GM21447 (cell line): ENCODE results near the gene B3GNT4.
A peak's percentile ranks its signal among the peaks of the same experiment; 100 is the strongest.
"Not testable (repeated sequence)": the region's sequence is repeated elsewhere in the genome, so short reads cannot be mapped to it uniquely, and the experiment has no call there.

ENCODE experiments used
- ATAC-seq: cut with Tn5 transposase; IDR thresholded peaks from one replicate; pipeline ENCODE4 v1.9.1; 2021; ENCODE audit not compliant: unreplicated experiment

B3GNT4 gene

DNA sequence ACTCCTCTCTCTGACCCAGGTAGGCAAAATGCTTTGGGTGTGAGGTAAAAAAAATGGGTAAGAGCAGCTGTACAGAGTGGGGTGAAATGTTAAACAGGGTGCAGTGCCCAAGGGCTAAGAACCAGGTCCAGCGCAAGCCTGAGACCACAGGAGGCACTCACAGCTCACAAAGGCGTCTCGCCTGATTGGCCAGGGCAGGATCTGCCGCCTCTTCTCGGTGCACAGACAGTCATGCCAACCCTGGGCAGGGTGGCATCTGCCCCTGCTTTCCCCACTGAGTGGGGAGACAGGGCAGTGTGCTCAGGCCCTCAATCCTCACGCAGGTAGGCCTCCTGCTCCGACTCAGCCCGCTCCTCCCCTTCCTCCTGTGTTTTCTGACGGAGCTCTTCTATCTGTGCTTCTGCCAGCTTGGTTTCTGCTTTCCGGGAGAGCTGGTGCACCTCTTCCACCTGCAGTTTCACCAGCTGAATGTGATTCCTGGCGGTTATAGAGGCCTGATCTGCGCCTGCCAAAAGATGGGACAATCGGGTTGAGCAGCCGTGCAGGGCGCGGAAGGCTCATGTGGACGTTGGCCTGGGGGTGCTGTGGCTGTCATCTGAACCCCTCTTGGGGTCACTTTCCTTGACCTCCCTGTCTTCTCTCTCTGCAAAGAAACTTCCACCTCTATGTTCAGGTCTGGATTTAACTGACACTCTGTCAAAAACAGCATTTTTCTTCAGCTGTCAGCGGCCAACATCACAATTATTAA is 4.7 kb downstream of the B3GNT4 start:
- no peak for ATAC-seq

DNA sequence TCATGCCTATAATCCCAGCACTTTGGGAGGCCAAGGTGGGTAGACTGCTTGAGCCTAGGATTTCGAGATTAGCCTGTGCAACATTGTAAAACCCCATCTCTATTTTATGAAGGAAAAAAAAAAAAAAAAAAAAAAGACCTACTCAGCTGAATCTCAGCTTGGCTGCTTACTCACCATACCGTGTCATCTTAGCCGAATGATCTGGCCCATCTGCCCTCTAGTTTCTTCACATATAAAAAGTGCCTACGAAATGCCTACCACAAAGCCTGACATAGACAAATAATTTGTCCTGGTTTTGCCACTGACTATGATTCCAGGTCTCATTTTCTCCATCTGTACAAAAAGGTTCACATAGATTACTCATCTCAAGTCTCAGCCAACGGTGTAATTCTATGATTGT is 12.3 kb downstream of the B3GNT4 start:
- ATAC-seq: no peak

DNA sequence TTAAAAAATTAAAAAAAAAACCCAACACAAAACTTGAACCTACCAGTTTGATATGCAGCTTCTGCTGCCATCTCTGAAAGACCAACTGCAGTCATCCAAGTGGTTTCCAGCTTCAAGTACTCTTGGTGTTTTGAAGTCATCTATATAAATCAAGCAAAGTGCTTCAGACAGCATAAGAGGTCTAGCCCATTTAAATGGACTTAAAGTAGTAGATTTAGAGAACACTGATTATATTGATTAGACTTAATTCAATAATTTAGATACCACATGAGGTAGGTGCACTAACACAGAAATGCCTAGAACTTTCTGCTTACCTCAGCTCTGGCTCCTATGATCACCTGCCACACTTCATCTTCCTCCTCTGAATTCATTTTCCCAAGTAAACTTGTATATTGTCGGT is 12.9 kb downstream of the B3GNT4 start:
- ATAC-seq: no peak

DNA sequence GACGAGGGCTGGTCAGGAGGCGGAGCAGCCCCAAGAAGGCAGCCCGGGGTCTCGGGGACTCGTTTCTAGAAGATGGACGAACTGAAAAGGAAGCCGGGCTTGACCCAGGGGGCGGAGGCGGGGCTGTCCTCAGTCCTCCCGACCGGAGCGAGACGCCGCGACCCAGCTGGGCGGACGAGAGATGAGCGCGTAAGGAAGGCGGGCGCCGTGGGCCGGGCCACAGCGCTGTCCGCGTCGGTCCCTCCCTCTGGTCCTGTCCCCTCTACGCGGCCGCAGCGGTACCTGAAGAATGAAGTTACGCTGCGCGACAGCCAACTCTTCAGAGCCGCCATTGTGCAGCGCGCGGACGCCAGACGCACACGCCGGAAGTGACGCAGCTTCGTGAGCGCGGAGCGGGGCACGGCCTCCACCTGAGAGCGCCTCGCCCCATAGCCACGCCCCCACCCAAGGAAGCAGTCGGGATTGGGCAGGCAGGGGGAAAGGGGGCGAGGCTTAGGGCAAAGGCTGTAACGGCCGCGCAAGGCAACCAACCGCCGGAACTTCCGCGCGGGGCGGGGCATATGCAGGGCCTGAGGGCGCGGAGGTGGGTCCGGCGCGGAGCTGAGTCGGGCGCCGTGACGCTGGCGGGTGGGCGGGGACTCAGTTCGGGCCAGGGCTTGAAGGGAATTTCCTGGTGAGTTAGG is 22.3 kb downstream of the B3GNT4 start, which contains the start of gene DIABLO:
DIABLO (minus strand) TSS at position 370 of the 683 bp plus-strand sequence; CDS start at position 332, 38 bp downstream.
- ATAC-seq: peak; percentile 92

DNA sequence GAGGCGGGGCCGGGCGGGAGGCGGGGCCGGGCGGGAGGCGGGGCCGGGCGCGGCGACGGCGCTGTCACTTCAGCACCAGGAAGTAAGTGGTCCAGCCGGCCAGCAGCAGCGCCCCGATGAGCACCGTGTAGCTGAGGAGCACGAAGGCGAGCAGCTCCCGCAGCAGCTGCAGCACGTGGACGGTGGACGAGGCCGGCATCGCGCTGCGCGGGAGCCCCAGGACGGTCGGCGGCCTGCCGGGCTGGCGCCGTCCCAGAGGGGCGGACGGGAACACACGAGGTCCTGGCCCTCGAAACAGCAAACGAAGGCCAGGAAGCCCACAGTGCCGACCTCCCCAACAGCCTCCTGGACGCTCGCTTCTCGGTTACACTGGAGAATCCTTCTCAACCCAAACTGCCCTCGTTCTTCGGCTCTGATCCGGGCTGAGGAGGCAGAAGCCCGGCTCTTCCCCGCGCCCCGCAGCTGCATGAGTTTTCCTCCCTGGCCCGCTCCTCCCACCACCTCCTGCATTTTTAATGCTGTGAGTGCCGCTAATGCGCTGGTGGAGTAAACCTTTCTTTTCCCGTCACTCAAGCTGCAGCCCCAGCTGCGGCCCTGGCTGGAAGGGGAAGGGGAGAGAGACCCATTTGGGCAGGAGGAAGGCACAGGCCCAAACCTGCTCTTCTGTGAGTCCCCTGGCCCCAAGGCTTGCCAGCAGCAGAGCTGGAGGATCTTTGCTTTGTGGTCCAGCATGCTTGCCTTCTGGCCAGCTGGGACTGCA is 23.0 kb downstream of the B3GNT4 start:
- no peak for ATAC-seq

DNA sequence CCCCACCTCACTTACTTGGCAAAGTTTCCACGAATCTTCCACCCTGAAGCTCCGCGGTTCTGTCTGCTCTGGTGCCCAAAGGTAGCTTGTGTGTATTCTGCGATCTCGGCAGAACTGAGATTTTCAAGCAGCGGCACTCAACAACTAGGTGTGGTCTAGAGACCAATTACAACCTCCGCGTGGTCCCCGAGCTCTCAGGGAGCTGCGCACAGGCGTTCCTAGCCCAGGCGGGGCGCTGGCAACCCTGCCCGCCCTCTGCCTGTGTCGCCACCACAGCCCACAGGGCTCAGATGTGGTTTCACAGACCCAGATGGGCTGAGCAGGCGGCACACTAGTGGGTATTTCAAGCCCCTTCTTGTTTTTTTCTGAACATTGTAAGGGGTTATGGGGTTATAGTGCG is 23.8 kb downstream of the B3GNT4 start:
- no peak for ATAC-seq

DNA sequence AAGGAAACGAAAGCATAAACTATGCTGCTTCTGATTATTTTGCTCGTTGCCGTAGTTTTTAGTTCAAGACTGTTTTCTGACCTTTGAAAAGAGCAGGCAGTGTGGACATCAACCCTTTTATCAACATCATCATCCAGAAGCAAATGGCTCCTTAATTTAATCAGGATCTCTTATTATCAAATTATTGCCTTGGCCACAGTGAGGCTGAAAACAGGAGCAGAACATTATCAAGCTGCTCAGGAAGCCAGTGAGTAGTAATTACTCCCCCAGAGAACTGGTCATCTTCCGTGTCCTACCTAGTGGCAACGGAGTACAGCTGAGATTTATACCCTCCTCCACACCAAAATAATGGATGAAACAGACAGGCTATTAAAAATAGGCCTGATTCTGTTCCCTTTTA is 24.6 kb downstream of the B3GNT4 start:
- ATAC-seq: no peak

DNA sequence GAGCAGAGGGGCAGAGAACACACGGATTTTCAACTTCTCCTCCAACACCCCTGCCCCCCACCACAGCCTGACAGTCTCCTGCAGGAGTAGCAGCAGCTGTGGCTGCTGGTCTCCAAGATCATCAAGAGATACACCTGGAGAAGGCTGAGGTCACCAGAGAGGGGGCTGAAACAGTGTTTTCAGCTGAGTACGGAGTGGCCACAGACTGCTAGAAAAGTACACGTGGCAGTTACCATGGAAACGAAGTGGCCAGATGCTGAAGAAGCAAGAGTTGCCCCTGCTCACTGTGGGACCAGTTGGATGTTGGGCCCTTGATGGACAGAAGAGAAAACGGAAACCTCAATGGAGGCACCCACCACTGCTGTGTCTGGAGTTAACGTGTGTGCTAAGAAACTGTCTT is 27.3 kb downstream of the B3GNT4 start:
- ATAC-seq: no peak

DNA sequence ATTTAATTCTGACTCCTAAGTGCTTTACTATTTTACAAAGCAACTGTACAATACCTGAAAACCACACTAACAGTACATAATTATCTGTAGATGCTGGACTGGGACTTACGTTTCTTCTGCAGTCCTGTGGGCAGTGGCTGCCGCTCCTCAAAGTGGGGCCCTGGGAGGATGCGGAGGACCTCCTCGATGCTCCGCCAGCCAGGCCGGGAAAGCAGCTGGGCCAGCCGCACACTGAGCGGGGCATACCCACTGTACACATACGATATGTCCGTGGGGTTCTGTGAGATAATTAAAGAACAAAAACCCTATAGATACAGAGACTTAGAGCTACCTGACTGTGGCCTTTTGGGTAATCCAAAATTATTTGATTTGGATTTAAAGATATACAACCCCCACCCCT is 29.2 kb downstream of the B3GNT4 start:
- no peak for ATAC-seq

DNA sequence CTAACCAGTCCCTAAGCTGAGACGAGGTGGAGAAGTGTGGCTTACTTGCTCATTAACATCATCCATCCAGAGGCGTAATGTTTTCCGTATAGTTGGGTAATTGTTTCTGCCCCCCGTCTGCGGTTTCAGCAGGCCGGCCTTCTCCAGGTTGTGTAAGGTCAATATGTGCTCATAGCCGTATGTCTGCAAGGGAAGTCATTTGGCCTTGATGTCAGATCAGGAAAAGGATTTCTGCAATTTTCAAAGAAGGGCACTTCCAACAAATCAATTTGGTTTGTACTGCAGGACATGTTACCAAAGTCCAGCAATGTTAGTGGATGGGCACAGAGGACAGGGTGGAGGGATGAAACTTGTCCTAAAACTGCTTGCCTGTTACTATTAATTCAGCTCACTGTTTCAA is 32.2 kb downstream of the B3GNT4 start:
- ATAC-seq: no peak

DNA sequence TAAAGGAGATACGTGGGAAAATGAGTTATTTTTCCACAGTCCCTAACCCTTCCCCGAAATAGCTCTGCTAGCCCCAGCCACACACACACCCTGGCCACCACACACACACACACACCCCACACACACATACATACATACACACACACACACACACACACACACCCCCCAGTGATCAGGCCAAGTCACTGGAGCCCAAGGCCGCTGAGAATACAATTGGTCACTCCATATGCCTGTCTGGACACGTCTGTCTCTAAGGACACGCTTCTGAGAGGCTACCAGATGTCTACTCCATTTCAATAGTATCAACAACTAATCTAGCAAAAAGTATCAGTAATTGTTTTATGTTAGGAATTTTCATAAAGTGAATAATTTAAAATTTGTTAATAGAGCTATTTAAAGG is 35.4 kb downstream of the B3GNT4 start:
- no peak for ATAC-seq

DNA sequence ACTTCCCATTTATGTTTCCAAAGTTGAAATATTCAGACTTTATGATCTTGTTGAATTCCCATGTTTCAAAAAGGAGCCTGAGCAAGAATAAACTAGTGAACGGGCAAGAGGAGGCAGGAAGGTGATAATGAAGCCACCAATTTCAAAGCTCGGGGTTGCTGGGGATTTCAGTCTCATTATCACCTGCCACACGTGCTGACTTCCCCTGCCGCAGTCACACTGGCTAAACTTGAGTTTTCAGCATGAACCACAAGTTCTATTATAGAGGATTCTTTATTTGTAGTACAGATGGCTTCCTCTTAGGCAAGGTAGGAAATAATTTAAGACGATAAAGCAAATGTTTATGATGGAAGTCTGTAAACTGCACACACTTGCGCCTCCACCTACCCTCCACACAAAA is 40.5 kb downstream of the B3GNT4 start:
- ATAC-seq: no peak

DNA sequence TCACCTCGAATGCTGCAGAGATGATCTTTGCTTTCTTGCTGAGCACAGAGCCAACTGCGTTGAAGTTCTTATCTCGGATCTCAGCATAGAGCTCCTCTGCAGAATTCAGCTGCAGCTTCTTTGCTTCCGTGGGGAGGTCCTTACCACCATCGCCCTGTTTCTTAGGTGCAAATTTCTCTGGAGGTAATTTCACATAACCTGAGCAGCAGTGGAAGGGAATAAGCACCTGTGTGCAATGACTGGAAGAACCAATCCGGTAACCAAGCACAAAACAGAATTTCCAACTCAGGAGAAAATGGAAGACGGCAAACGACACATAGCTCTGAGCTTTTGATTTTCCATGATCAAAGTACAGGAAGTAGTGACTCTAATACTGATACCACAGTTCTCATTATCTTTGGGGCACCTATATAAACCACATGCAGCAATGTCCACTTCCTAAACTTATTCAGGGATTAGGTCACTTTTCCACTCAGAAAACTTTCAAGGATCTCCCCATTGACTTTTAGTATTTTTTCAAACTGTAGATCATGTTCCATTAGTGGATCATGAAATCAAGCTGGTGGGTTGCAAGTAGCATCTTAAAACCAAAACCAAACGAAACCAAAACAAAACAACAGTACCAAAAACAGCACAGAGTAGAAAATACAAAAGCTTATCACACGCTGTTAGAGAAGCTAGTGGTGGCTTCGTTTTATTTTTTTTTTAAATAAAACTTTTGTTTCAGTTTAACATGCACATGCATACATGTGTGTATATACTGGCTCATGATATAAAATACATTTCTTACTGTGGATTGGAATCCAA is 41.3 kb downstream of the B3GNT4 start:
- ATAC-seq: no peak

DNA sequence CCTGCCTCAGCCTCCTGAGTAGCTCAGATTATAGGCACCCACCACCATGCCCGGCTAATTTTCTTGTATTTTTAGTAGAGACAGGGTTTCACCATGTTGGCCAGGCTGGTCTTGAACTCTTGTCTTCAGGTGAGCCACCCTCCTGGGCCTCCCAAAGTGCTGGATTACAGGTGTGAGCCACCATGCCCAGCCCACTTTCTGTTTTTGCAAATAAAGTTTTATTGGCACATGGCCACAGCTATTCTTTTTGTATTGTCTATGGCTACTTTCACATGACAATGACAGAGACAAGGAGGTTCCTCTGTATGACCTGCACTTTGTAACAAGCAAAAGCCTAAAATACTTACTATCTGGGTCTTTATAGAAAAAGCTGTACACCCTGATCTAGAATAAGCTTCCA is 42.0 kb downstream of the B3GNT4 start:
- no peak for ATAC-seq

DNA sequence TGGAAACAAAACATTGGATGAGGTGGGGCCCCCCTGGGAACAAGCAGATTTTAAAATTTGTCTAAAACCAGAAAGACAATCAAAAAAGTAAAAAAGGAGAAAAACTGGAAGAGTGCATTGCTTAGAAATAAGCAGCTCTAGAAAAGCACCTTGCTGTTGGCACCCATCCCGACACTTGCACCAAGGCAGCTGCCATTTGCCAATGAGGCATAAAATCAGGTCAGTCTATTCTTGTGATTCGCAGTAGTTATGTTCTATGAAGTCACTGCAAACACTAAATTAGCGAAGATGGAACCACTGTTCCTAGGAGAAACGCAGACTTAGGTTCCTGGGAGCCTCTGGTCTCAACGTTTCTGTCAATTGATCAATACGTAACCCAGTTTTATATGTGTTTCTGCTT is 46.5 kb downstream of the B3GNT4 start:
- no peak for ATAC-seq

DNA sequence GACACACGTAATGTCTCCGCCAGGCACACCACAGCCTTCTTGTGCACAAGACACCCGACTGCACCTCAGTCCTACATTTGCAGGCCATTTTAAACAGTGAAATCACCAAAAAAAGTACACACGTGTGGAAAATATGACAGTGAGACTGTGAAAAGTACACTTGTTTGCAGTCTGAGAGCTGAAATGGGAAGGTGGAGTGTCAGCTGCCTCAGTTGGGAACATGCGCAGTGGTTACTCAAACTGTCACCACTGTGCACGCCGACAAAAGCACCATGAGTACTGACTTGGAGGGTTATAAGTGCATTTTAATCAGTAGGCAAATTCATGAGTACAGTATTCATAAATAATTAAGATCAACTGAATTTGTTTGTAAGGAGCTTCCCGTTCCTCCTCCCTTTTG is 47.0 kb downstream of the B3GNT4 start:
- ATAC-seq: no peak

DNA sequence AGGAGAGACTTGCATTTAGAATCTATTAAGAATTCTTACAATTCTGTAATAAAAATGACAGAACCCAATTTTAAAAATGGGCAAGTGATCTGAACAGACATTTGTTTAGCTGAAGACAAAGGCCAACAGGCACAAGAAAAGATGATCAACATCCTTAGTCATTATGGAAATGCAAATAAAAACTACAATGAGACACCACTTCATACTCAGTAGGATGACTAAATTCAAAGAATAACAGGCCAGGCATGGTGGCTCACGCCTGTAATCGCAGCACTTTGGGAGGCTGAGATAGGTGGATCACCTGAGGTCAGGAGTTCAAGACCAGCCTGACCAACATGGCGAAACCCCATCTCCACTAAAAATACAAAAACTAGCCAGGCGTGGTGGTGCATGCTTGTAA is 55.0 kb downstream of the B3GNT4 start:
- not testable (repeated sequence) for ATAC-seq
